ENCODE data around the gene SDSL. TPM values are rescaled to one million over a fixed set of nuclear protein-coding genes. Genes with fewer than 3 reads are reported as not detected.

SDSL gene
- total RNA-seq, 2 donors from 2014 or later = 6.2 to 8.5 TPM

DNA sequence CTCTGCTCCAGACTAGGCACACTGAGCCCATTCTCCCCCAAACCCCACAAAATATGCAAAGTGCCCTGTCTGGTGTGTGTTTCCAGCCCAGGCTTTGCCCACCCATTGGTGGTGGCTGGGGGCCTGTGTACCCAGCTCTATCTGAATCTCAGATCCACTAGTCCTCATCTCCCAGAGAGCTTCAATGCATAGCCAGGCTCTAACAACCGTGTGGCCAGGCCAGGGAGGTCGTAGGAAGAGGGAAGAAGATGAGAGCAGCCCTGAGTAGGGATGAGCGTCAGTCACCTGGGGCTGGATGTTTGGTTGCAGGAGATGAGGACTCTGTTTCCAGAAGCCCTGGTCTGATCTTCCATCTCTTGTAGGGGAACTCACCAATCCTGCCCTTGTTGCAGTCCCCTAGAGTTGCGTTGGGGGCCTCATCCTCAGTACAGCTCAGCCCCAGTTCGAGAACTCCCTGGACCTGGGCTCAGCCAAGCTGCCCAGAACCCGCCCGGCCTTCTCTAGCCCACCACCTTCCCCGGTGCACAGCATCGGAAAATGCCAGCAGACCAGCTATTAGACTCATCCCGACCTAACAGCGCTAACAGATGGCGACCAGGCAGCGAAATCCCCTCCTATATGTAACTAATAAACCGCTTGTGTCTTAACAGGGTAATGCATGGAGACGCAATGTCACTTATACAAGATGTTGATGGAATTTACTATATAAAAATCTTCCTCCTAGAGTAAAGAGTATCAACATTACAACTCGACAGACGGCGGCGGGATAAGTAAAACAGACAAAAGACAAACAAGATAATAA lies 52.7 kb downstream of the SDSL start:
- H3K36me3 ChIP-seq = no peaks in the 10 kb centered on the region
- no peaks in the 10 kb centered on the region for H3K4me1 ChIP-seq (replicated peaks)
- H3K9me3 ChIP-seq = no peaks in the 10 kb centered on the region
- H3K4me3 ChIP-seq = no peak overlapping the region
- intact Hi-C loops (cut with DNase I) = no loop called here
- peaks cover 76% of the 10 kb centered on the region for H3K27me3 ChIP-seq (replicated peaks; ENCODE audit: insufficient read depth)
- 2% methylated on average over 19 of the region's 19 CpGs for WGBS
- no peak for DNase-seq (ENCODE audit: low spot score)
- no peak overlapping the region for H3K27ac ChIP-seq
- TF ChIP-seq, protein P1, sequence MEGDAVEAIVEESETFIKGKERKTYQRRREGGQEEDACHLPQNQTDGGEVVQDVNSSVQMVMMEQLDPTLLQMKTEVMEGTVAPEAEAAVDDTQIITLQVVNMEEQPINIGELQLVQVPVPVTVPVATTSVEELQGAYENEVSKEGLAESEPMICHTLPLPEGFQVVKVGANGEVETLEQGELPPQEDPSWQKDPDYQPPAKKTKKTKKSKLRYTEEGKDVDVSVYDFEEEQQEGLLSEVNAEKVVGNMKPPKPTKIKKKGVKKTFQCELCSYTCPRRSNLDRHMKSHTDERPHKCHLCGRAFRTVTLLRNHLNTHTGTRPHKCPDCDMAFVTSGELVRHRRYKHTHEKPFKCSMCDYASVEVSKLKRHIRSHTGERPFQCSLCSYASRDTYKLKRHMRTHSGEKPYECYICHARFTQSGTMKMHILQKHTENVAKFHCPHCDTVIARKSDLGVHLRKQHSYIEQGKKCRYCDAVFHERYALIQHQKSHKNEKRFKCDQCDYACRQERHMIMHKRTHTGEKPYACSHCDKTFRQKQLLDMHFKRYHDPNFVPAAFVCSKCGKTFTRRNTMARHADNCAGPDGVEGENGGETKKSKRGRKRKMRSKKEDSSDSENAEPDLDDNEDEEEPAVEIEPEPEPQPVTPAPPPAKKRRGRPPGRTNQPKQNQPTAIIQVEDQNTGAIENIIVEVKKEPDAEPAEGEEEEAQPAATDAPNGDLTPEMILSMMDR (IDR thresholded peaks at IDR 0.05) = no peak
- TF ChIP-seq POLR2AphosphoS5 (IDR thresholded peaks at IDR 0.05) (no peak), POLR2A (IDR thresholded peaks at IDR 0.05) (no peak)

DNA sequence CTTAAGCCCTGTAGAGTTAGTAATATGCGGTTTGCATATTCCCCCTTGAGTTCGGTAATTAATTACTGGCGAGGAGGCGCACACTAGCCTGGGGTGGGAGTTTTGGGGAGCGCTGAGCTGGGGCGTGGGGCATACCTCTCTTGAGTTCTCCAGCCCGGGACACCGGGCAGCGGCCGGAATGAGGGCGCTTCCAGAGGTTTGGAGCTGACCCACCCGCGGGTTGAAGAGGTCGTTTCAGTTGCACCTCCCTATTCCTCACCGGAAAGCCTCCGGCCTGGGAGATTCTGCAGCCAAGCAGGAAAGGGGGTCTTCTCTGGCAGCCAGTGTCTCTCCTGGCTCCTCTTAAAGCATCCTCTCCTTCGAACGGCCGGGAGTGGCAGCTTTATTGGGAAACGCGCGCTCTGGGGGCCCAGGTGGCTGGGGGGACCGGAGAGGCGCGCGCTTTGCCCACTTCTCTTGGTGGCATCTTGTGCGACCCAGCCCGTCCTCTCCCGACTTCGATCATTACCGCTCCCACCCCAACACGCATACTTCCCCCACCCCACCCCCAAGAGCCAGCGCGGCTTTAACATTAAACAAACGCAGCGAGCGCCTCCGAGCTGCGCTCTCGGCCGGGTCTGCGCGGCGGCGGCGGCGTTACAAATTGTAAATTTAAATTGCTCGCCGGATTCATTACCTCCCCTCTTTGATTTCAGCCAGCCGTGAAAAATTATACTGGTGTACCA lies 53.4 kb downstream of the SDSL start:
- no peaks in the 10 kb centered on the region for H3K4me1 ChIP-seq (replicated peaks)
- intact Hi-C loops (cut with DNase I) = no loop called here
- WGBS = 2% methylated on average over 50 of the region's 50 CpGs
- H3K27me3 ChIP-seq (replicated peaks; ENCODE audit: insufficient read depth) = peaks cover 72% of the 10 kb centered on the region
- TF ChIP-seq POLR2AphosphoS5 (IDR thresholded peaks at IDR 0.05) (no peak), POLR2A (IDR thresholded peaks at IDR 0.05) (no peak)
- TF ChIP-seq, protein P1 (IDR thresholded peaks at IDR 0.05) = no peak
- H3K27ac ChIP-seq = no peak overlapping the region
- H3K36me3 ChIP-seq = no peaks in the 10 kb centered on the region
- no peaks in the 10 kb centered on the region for H3K9me3 ChIP-seq
- H3K4me3 ChIP-seq = no peak overlapping the region
- DNase-seq (ENCODE audit: low spot score) = no peak

DNA sequence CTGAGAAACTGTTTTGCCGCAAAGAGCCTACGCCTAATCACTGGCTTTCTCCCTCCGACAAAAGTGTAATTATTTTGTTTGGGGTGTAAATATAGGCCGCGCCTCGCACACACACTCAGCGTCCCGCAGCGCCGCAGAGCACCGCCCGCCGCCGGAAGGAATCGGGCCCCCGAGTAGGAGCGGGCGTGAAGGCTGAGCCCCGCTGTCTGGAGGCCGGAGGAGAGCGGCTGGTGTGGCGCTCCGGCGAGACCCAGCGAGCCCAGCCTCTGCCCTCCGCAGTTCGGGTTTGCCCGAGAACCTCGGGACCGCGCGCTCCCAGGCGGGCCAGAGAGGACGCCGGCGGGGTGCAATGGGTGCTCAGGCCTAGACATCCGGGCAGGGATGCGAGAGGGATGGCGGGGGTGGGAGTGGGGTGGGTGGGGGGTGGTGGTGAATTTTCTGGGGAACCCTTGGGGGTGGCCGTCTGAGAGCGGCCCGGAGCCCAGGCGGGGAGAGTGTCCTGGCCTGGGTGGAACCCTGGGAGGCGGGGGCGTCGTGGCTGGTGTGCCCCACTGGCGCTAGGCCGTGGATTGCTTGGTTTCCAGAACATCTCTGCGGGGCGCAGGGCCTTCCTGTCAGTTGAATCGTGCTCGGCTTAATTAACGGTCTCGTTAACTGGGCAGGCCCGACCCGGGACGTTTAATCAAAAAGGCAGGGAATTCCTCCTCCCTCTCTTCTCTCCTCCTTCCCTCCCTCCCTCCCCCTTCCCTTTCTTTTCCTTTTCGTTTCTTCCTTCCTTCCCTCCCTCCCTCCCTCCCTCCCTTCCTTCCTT lies 54.2 kb downstream of the SDSL start:
- H3K9me3 ChIP-seq = no peaks in the 10 kb centered on the region
- H3K27me3 ChIP-seq (replicated peaks; ENCODE audit: insufficient read depth) = peaks cover 73% of the 10 kb centered on the region
- DNase-seq (ENCODE audit: low spot score) = no peak
- H3K27ac ChIP-seq = no peak overlapping the region
- H3K4me1 ChIP-seq (replicated peaks) = no peaks in the 10 kb centered on the region
- TF ChIP-seq POLR2AphosphoS5 (IDR thresholded peaks at IDR 0.05) (no peak), POLR2A (IDR thresholded peaks at IDR 0.05) (no peak)
- TF ChIP-seq, protein P1 (IDR thresholded peaks at IDR 0.05) = no peak
- intact Hi-C loops (cut with DNase I) = no loop called here
- WGBS = 3% methylated on average over 42 of the region's 58 CpGs
- H3K4me3 ChIP-seq = no peak overlapping the region
- no peaks in the 10 kb centered on the region for H3K36me3 ChIP-seq

DNA sequence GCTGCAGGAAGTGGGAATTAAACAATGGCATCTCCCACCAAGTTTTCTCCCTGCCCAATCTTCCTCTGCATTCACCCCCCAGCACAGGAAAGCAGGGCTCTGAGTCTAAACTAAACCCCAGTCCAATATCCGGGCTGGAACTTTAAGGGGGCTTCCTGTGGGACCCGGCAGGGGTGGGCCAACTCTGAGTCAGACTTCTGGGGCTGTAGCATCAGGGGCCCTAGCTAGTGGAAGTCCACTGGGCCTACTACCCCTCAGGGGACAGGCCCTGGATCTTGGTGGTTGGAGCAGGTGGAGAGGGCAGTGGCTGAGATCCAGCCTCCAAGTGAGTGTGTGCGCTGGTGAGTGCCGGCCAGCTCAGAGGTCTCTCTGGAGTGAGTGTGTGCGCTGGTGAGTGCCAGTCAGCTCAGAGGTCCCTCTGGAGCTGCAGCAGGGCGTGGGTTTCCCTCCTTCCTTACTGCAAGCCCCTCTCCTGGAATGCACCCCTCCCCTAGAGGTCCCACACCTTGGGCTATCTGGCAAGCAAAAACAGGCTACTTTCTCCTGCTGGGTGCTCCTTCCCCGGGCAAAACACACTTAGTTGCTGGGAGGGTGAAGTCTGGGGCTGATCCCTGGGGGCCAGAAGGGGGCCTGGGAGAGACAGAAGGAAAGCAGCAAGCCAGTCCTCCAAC lies 55.1 kb downstream of the SDSL start:
- H3K4me3 ChIP-seq = no peak overlapping the region
- no peak for DNase-seq (ENCODE audit: low spot score)
- H3K4me1 ChIP-seq (replicated peaks) = no peaks in the 10 kb centered on the region
- TF ChIP-seq, protein P1 (IDR thresholded peaks at IDR 0.05) = no peak
- no peak for TF ChIP-seq POLR2AphosphoS5 (IDR thresholded peaks at IDR 0.05)
- TF ChIP-seq POLR2A (IDR thresholded peaks at IDR 0.05) = no peak
- no peaks in the 10 kb centered on the region for H3K36me3 ChIP-seq
- H3K27ac ChIP-seq = no peak overlapping the region
- peaks cover 69% of the 10 kb centered on the region for H3K27me3 ChIP-seq (replicated peaks; ENCODE audit: insufficient read depth)
- 5% methylated on average over 7 of the region's 7 CpGs for WGBS
- intact Hi-C loops (cut with DNase I) = no loop called here
- no peaks in the 10 kb centered on the region for H3K9me3 ChIP-seq
